AG10803 (cell line): Measurements from ENCODE around the gene HRH4.
A peak's percentile ranks its signal among the peaks of the same experiment; 100 is the strongest.

Experiments used
- DNase-seq: peaks from one replicate; pipeline ENCODE4 v3.0.0; 2010; ENCODE audit warnings: low read depth
- H3K4me3 ChIP-seq: 2 replicates; pipeline ENCODE4 v1.5.1; 2011; ENCODE audit warnings: mild to moderate bottlenecking, low read length, control low read depth
- TF ChIP-seq, protein P1 (sequence below): conservative IDR thresholded peaks from 2 replicates; pipeline ENCODE4 v1.5.1; 2011; ENCODE audit warnings: mild to moderate bottlenecking, low read length, control low read depth, inconsistent platforms

HRH4 gene

DNA sequence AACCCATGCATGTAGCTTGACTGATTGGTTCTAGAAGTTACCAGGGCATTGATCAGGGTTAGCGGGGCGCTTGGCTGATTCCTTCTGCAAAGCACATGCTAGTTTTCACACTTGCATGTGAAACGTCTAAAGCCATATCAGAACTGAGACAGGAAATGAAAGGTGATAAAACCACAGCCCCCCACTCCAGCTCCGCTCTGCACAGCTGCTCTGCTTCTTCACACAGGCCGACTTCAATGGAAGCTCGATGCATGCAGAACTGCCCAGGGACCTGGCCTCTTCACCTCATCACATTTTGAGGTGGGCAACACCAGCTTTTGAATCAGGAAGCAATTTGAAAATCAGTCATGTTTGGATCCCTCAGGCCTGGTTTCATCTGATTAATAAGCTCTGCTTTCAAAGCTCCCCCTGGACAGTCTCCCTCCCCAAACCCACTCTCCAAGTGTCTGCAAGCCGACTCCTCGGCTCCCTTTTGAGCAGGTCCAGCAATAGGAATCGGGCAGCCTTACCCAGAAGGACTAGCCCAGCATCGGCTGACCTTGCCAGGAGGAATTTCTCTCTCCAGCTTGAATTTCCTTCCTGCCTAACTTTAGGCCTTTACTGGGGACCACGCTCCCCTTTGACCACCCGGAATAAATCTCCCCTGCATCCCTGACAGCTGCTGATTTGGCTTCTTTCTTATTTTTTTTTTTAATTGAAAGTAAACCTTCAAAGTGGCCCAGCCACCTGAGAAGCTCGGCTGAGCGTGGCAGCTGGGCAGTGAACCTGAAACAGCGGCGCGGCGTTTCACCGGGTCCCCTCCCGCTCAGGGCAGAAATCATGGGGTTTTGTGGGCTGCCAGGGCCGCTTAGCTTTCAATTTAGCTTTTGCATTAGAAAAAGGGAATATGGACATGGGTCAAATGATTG lies 31.7 kb downstream of the HRH4 start:
- no peak for DNase-seq
- no peak overlapping the region for H3K4me3 ChIP-seq
- TF ChIP-seq, protein P1, sequence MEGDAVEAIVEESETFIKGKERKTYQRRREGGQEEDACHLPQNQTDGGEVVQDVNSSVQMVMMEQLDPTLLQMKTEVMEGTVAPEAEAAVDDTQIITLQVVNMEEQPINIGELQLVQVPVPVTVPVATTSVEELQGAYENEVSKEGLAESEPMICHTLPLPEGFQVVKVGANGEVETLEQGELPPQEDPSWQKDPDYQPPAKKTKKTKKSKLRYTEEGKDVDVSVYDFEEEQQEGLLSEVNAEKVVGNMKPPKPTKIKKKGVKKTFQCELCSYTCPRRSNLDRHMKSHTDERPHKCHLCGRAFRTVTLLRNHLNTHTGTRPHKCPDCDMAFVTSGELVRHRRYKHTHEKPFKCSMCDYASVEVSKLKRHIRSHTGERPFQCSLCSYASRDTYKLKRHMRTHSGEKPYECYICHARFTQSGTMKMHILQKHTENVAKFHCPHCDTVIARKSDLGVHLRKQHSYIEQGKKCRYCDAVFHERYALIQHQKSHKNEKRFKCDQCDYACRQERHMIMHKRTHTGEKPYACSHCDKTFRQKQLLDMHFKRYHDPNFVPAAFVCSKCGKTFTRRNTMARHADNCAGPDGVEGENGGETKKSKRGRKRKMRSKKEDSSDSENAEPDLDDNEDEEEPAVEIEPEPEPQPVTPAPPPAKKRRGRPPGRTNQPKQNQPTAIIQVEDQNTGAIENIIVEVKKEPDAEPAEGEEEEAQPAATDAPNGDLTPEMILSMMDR = no peak

DNA sequence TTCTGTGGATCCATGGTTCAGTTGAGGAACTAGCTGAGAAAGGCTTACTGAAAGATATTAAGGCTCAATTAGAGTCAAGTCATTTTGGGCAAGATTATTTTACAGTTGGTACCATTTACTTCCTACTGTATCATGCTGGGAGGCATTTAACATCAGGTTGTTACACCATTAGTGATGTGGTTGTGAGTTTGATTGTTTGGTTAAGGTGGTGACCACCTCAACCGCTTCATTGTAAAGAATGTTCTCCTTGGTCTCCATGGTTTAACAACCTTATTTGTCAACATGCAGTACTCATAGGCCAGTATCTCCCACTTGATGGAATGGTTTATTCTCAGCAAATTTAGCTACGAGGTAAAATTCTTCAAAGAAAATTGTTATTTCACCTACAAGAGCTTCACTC lies 34.1 kb downstream of the HRH4 start:
- H3K4me3 ChIP-seq = no peak overlapping the region
- no peak for DNase-seq
- TF ChIP-seq, protein P1 = no peak

DNA sequence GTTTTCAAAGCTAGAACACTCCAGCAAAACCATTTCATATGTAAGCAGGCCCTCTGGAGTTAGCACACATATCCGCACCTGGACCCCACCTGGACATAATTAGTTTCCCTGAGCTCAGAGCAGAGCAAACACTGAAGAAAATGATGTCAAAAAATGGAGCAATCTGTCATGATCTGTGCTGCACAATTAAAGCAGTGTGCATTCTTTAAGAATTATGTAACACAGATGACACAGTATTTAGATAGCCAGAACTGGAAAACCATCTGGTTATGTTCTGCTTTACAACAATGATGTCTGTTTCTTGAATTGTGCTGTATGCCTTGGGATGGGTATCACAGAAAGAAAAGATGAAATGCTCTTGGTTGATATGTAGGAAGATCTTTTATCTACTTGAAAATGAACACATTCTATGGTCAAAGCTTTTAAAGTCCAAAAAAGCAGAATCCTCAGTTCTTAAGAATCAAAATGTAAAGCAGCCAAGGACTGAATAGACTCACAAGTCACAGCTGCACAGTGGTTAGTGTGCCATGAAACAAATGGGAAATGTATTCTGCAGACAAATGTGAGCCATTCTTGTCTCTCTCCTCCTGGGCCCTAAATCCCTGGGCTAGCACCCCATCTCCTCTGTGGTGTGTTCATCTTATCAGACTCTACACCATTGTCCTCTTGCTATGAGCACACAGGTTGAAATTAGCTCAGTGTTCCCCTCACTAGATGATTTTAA lies 36.8 kb downstream of the HRH4 start:
- H3K4me3 ChIP-seq = no peak overlapping the region
- peak; percentile 84 for DNase-seq
- TF ChIP-seq, protein P1 = no peak

DNA sequence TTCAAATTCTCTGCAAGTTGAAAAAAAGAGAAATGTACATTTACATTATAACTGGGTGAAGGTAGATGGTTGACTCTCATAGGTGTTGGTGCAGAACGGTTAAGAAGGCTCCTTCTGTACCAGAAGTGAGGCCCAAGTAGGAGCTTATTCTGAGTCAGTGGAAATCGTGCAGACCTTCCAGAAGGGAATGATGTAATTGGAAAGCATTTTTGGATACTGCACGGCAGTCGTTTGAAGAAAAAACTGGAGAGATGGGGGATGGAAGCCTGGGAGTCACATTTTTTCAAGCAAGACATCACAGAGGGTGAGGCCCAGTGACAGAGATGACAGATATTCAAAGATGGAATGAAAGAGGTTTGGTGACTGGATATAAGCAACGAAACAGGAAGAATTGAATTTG lies 39.4 kb downstream of the HRH4 start:
- DNase-seq = peak; percentile 77
- no peak overlapping the region for H3K4me3 ChIP-seq
- TF ChIP-seq, protein P1 = no peak

DNA sequence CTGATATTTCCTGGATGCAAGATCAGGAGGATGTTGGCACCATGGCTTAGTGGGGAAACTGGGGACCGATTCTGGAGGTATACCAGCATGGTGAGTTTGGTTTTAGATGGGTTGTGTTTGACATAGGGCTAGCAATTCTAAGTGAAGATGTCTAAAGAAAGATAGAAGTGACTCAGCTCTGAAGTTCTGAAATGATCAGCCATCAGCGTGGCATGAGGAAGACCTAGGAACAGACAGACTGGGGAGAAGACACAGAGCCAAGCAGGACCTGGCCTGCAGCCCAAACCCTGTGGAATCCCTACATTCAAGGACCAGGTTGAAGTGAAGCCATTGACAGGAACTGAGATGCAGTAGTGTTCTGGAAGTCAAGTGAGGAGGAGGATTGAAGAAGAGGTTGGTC lies 39.8 kb downstream of the HRH4 start:
- TF ChIP-seq, protein P1 = no peak
- no peak overlapping the region for H3K4me3 ChIP-seq
- DNase-seq = peak; percentile 38

DNA sequence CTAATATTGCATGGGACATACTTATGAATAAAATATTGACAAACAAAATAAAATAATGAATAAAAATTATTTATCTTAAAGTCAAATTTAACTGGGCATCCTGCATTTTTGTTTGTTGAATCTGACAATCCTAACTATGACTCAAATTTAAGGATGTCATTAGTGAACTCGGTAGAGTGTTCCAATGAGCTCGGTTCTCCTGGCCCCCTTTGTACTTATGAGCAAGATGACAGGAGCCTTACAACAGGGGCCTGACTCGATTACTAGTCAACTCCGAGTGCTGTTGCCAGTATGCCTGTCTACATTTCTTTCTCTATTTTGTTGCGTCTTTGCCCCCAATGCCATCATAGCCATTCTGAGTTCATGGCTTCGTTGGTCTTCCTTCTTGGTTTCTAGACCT lies 40.3 kb downstream of the HRH4 start:
- peak; percentile 24 for DNase-seq
- TF ChIP-seq, protein P1 = no peak
- H3K4me3 ChIP-seq = no peak overlapping the region
